ENCODE measurements around the gene KCNK4. TPM values are rescaled to one million over a fixed set of nuclear protein-coding genes. Genes with fewer than 3 reads are reported as not detected.
A peak's percentile ranks its signal among the peaks of the same experiment; 100 is the strongest.

The KCNK4 gene
- total and polyA plus RNA-seq, 8 donors: not detected

- Histone ChIP-seq H3K9me3 (no peaks in the 10 kb centered on the region), H3K27ac (peak overlapping the region in 1 of 5 donors; percentile 79), H3K4me1 (peaks cover 9 to 45% (median 35%) of the 10 kb centered on the region in 4 donors), H3K27me3 (no peaks in the 10 kb centered on the region), H3K4me3 (no peak overlapping the region), H3K36me3 (no peaks in the 10 kb centered on the region)
- intact Hi-C loops (cut with DNase I; ENCODE audit: low total_unique reads): no loop called here
- TF ChIP-seq POLR2AphosphoS5 (IDR thresholded peaks at IDR 0.05) (no peak), POLR2A (IDR thresholded peaks at IDR 0.05) (no peak), CTCF (IDR thresholded peaks at IDR 0.05) (no peak), EP300 (IDR thresholded peaks at IDR 0.05) (no peak)
- no peak for DNase-seq
- WGBS, 5 donors: 84 to 90% (median 88%) methylated on average over 11 of the region's 11 CpGs
Observed at GRCh38 chr11:64330888-64331287, 39.8 kb downstream of the KCNK4 start.

GRCh38 chr11:64331569-64332371, 40.7 kb downstream of the KCNK4 start:
- WGBS, 5 donors: 13 to 26% (median 17%) methylated on average over 10 to 20 of the region's 20 CpGs

GRCh38 chr11:64333556-64333955, 42.5 kb downstream of the KCNK4 start:
- Histone ChIP-seq H3K27ac (no peak overlapping the region), H3K9me3 (no peaks in the 10 kb centered on the region), H3K4me1 (peaks cover 9 to 45% (median 35%) of the 10 kb centered on the region in 4 donors), H3K4me3 (no peak overlapping the region), H3K36me3 (no peaks in the 10 kb centered on the region), H3K27me3 (no peaks in the 10 kb centered on the region)
- no peak for TF ChIP-seq EP300 (IDR thresholded peaks at IDR 0.05)
- intact Hi-C loops (cut with DNase I; ENCODE audit: low total_unique reads): no loop called here
- 85 to 94% (median 89%) methylated on average over 8 of the region's 8 CpGs for WGBS, 5 donors
- no peak for DNase-seq

More at GRCh38 chr11:64331569-64332371, 40.7 kb downstream of the KCNK4 start:
- H3K27ac ChIP-seq: peak overlapping the region; percentile 66 to 79 (median 71)
- peak overlapping the region in 1 of 4 donors; percentile 6 for H3K4me3 ChIP-seq
- DNase-seq: peak; percentile 88 to 92
- no peaks in the 10 kb centered on the region for H3K36me3 ChIP-seq
- no peaks in the 10 kb centered on the region for H3K9me3 ChIP-seq
- no peaks in the 10 kb centered on the region for H3K27me3 ChIP-seq
- peaks cover 9 to 45% (median 35%) of the 10 kb centered on the region in 4 donors for H3K4me1 ChIP-seq
- intact Hi-C loops (cut with DNase I; ENCODE audit: low total_unique reads): no loop called here
- TF ChIP-seq POLR2A (IDR thresholded peaks at IDR 0.05) (no peak), CTCF (IDR thresholded peaks at IDR 0.05) (peak in 5 of 7 experiments; percentile 6 to 58 (median 39)), POLR2AphosphoS5 (IDR thresholded peaks at IDR 0.05) (peak in 2 of 3 donors; percentile 22 to 69)

GRCh38 chr11:64334764-64335735, 43.9 kb downstream of the KCNK4 start:
- TF ChIP-seq POLR2AphosphoS5 (IDR thresholded peaks at IDR 0.05) (peak in 1 of 3 donors; percentile 51), CTCF (IDR thresholded peaks at IDR 0.05) (no peak), POLR2A (IDR thresholded peaks at IDR 0.05) (no peak)
- Histone ChIP-seq H3K27ac (peak overlapping the region in 3 of 5 donors; percentile 9 to 41 (median 18)), H3K27me3 (no peaks in the 10 kb centered on the region), H3K4me3 (no peak overlapping the region), H3K36me3 (no peaks in the 10 kb centered on the region), H3K9me3 (no peaks in the 10 kb centered on the region), H3K4me1 (peaks cover 9 to 40% (median 24%) of the 10 kb centered on the region in 4 donors)
- intact Hi-C loops (cut with DNase I; ENCODE audit: low total_unique reads): no loop called here
- DNase-seq: peak; percentile 57 to 92
- WGBS, 5 donors: 45 to 70% (median 55%) methylated on average over 12 to 13 of the region's 13 CpGs
